ENCODE measurements around the gene RHOF. TPM values are rescaled to one million over a fixed set of nuclear protein-coding genes. Genes with fewer than 3 reads are reported as not detected.

Gene RHOF
- total and polyA plus RNA-seq, 2 of the 13 experiments (the other 11 are each of a cell fraction or from before 2014, with no cell fraction given): 14.6 to 32.2 TPM

GRCh38 chr12:121797937-121798786 lies 4.7 kb upstream of the RHOF start (continued):
- no peak for TF ChIP-seq ZHX2 (IDR thresholded peaks at IDR 0.05; ENCODE audit: low read depth)
- no peak for TF ChIP-seq ZHX2 (CRISPR knock-in tag; IDR thresholded peaks at IDR 0.05; ENCODE audit: borderline replicate concordance)
- TF ChIP-seq AHR (CRISPR knock-in tag; IDR thresholded peaks at IDR 0.05): peak; percentile 21; the same call in 1 of the 2 replicates
- peak; percentile 9; the same call in 1 of the 2 replicates for TF ChIP-seq CREM (IDR thresholded peaks at IDR 0.05)
- TF ChIP-seq CREM (CRISPR knock-in tag; IDR thresholded peaks at IDR 0.05): no peak
- TF ChIP-seq ZNF430 (CRISPR knock-in tag; IDR thresholded peaks at IDR 0.05): 0 out of 2 replicates have a peak, but pooled peaks have one; percentile 37
- TF ChIP-seq IKZF5 (CRISPR knock-in tag; IDR thresholded peaks at IDR 0.05): 0 out of 2 replicates have a peak, but pooled peaks have one; percentile 18
- TF ChIP-seq HDAC2 (CRISPR knock-in tag; IDR thresholded peaks at IDR 0.05): peak; percentile 30; the same call in 1 of the 2 replicates
- no peak for TF ChIP-seq ZNF550 (CRISPR knock-in tag; IDR thresholded peaks at IDR 0.05; ENCODE audit: borderline replicate concordance)
- TF ChIP-seq ATF2 (CRISPR knock-in tag; IDR thresholded peaks at IDR 0.05): no peak
- no peak for TF ChIP-seq SNAPC4 (CRISPR knock-in tag; IDR thresholded peaks at IDR 0.05)
- peak; percentile 28; the same call in 1 of the 2 replicates for TF ChIP-seq HIVEP1 (CRISPR knock-in tag; IDR thresholded peaks at IDR 0.05)
- no peak for TF ChIP-seq KDM2A (CRISPR knock-in tag; IDR thresholded peaks at IDR 0.05; ENCODE audit: borderline replicate concordance, low read depth)
- TF ChIP-seq THAP7 (CRISPR knock-in tag; IDR thresholded peaks at IDR 0.05): no peak

Data from HepG2 (cell line).